ENCODE results near the gene TBC1D22A.

Gene TBC1D22A

GRCh38 chr22:47080100-47080499 is 317.6 kb downstream of the TBC1D22A start:
- no peak for DNase-seq (ENCODE audit: low read depth)

GRCh38 chr22:47082505-47082904 is 320.1 kb downstream of the TBC1D22A start:
- no peak for DNase-seq (ENCODE audit: low read depth)

GRCh38 chr22:47083379-47083986 is 321.0 kb downstream of the TBC1D22A start:
- DNase-seq (ENCODE audit: low read depth), result no peak

GRCh38 chr22:47084226-47084625 is 321.8 kb downstream of the TBC1D22A start:
- DNase-seq (ENCODE audit: low read depth), result no peak

GRCh38 chr22:47086596-47087248 is 324.3 kb downstream of the TBC1D22A start:
- no peak for DNase-seq (ENCODE audit: low read depth)

- no peak for DNase-seq (ENCODE audit: low read depth)
These were observed 326.2 kb downstream of the TBC1D22A start for GRCh38 chr22:47088480-47089158.

GRCh38 chr22:47089374-47089773 is 326.9 kb downstream of the TBC1D22A start:
- DNase-seq (ENCODE audit: low read depth), result no peak

GRCh38 chr22:47089796-47090460 is 327.5 kb downstream of the TBC1D22A start:
- DNase-seq (ENCODE audit: low read depth), result no peak

- peak; percentile 4 for DNase-seq (ENCODE audit: low read depth)
These were observed 328.3 kb downstream of the TBC1D22A start for GRCh38 chr22:47090591-47091245.

- DNase-seq (ENCODE audit: low read depth), result no peak
These were observed 328.8 kb downstream of the TBC1D22A start for GRCh38 chr22:47091246-47091651.

GRCh38 chr22:47091921-47092700 is 329.7 kb downstream of the TBC1D22A start:
- no peak for DNase-seq (ENCODE audit: low read depth)

GRCh38 chr22:47092896-47093311 is 330.5 kb downstream of the TBC1D22A start:
- DNase-seq (ENCODE audit: low read depth), result no peak

GRCh38 chr22:47093720-47094119 is 331.3 kb downstream of the TBC1D22A start:
- DNase-seq (ENCODE audit: low read depth), result no peak

- DNase-seq (ENCODE audit: low read depth), result no peak
These were observed 332.4 kb downstream of the TBC1D22A start for GRCh38 chr22:47094861-47095330.

- no peak for DNase-seq (ENCODE audit: low read depth)
These were observed 333.1 kb downstream of the TBC1D22A start for GRCh38 chr22:47095395-47096122.

GRCh38 chr22:47098121-47098520 is 335.7 kb downstream of the TBC1D22A start:
- no peak for DNase-seq (ENCODE audit: low read depth)

GRCh38 chr22:47098554-47098953 is 336.1 kb downstream of the TBC1D22A start:
- DNase-seq (ENCODE audit: low read depth), result no peak

GRCh38 chr22:47100019-47100418 is 337.6 kb downstream of the TBC1D22A start:
- DNase-seq (ENCODE audit: low read depth), result no peak

GRCh38 chr22:47100646-47101200 is 338.3 kb downstream of the TBC1D22A start:
- no peak for DNase-seq (ENCODE audit: low read depth)

- no peak for DNase-seq (ENCODE audit: low read depth)
These were observed 339.0 kb downstream of the TBC1D22A start for GRCh38 chr22:47101321-47101885.

Data from activated T-cell treated with anti-CD3 and anti-CD28 coated beads for 1 hour (primary cell).